HS-27A (cell line): ENCODE data around the gene ABHD12.

ENCODE experiments used
- DNase-seq: peaks from one replicate; pipeline ENCODE4 v3.0.0-alpha.2; 2012; ENCODE audit warnings: low read depth, missing footprints

Gene ABHD12

DNA sequence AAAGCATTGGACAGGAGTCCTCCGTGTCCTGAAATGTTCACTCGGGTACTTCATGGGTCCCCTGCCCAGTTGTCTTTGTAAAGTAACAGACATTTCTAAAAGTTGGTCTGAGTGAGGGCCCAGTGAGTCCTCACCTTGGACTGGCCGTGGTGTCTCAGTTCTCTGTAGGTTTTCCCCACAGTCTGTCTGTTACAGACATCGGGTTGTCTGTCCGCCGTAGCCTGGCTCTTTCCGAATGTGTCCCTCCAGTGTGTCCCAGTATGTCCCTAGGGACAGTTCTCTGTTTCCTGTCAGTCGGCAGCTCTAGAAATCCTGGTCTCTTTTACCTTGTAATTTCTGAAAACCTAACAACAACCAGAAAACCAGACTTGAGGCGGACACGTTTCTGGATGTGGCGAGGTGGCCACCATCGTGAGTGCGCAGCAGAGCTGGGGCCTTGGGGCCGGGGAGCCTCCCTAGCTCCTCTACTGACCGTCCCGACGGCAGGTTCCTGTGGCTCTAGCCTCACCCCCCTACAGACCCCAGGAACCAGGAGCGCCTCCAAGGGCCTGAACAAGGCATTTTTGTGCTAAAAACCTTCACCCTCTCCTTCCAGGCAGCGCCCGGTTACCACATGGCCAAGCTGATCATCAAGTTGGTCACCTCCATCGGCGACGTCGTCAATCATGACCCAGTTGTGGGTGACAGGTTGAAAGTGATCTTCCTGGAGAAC is 100.6 kb downstream of the ABHD12 start:
- no peak for DNase-seq

DNA sequence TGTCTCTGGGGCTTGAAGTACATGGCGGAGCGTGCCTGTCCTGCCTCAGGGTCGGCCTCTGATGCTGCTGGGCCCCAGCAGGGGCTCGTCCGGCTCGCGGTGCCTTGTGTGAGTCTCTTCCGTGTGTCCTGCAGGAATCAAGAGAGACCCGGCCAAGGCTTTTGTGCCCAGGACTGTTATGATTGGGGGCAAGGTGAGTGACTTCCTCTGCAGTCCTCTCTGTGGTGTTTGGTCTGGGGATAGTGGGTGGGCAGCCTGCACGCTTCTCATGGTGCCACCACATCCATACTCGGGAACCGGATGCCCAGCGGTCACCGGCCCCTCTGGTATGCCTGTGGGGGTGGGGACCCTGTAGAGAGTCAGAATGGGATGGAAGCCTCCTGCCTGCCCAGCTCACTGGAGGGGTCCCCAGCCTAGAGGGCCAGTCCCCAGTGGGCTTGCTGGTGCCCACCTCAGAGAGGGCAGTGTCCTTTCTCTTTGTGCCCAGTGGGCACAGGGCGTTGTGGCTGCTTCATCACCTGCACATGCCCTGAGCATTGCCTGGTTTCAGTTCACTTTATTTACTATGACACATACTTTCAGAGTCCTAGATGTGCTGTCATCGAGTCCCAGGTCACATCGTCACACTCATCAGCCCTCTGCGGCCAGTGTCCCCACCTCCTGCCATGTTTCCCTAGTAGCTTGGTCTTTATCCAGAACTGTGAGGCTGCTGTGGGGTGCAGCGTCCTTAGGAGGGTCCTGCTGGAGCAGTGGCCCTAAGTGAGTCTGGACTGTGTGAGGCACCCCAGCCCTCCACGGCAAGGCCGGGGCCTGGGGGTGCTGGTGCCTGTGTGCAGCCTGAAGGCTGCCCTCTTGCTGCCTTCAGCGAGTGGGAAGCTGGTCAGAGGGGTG is 102.1 kb downstream of the ABHD12 start:
- no peak for DNase-seq

DNA sequence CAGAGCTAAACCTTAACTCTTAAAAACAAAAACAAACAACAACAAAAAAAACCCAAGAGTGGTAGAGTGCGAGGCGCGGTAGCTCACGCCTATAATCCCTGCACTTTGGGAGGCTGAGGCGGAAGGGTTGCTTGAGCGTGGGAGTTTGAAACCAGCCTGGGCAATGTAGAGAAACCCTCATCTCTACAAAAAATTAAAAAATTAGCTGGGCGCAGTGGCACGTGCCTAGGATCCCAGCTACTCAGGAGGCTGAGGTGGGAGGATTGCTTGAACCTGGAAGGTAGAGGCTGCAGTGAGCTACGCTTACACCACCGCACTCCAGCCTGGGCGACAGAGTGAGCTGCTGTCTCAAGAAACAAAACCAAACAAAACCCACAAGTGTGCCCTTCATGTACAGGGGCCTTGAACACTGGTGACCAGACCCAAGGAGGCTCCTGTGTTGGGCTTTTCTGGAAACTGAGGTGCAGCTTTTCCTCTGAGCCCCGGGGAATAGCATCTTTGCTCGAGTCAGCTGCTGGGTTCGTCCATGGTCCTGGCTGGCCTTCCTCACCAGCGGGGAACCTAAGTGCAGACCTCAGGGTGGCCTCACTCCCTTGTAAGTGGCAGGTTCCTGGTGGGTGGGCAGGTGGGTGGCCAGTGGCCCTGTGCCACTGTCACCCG is 102.9 kb downstream of the ABHD12 start:
- no peak for DNase-seq

DNA sequence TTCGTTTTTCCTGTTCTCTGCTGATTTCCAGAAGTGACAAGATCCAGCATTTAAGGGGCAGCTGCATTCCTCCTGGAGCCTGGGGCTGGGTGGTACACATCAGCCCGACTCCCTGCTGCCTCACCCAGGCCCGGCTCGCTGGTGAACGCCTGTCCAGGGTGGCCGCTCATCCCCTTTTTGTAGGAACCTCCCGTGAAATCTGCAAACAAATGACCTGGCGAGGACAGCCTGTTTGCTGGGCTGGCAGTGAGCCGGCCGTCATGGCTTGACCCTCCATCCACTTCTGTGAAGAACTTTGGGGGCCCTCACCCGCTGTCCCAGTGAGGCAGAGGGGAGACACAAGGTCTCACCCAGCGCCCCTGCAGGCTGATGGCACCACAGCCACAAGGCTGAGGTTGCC is 103.7 kb downstream of the ABHD12 start:
- DNase-seq, result no peak

DNA sequence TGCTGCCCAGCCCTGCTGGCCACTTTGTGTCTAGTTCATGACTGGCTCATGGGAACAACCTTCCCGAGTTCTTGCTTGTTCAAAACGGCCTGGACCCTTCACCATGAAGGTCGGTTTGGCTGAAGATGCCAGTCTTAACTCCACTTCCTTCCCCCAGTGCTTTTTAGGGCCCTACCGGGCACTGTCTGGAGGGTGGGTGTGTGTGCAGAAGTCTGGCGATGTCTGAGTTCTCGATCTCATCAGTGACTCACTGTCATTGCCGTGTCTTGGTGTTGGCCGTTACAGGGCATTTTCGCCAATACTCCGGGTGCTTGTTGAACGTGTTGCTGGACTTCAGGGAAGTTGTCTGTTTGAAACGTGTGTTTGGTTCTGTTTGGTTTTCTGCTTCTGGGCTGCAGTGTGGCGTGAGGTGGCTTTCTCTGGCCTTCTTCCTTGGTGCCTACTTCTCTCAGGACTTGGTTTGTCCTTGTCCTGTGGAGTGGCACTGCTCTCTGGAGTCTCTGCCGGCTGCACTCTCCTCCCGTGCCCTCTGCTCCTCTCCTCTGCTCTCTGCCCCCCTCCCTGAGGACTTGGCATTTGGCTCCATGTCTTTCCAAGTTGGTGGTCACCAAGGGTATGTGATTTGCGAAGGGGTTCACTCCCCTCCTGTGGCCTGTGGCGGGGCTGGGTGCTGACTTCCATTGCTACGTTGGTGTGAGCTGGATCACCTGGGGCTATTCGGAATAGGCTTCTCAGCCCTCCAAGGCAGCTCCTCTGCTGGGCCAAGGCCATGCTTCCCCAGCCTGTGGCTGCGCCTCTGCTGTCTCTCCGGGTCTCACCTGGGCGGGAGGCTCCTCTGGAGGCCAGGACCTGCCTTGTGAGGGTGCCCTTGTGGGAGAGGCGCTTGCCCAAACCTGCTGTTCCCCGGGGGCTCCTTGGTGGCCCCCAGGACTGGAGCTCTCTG is 104.5 kb downstream of the ABHD12 start:
- no peak for DNase-seq

DNA sequence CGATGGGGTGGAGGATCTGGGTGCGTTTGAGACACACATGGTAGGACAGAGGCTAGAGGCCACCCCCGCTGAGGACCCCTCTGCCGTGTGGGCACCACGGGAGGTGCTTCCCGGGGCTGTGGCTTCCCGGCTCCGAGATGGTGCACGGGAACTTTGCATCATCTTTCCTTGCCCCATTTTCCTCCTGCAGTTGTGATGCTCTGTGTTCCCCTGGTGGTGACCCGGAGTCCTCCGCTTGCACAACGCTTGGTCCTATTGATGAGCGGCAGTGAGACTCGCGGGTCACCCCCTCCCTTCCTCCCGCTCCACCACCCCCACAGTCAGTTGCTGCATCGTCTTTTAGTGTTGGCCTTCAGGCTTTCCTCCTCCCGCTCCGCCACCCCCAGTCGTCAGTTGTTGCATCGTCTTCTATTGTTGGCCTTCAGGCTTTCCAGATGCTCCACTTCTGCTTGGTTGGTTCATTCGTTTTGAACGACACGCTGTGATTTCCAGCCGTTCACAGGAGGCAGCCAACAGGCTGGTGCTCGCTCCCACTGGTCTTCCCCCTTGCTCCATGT is 105.5 kb downstream of the ABHD12 start:
- DNase-seq, result no peak

DNA sequence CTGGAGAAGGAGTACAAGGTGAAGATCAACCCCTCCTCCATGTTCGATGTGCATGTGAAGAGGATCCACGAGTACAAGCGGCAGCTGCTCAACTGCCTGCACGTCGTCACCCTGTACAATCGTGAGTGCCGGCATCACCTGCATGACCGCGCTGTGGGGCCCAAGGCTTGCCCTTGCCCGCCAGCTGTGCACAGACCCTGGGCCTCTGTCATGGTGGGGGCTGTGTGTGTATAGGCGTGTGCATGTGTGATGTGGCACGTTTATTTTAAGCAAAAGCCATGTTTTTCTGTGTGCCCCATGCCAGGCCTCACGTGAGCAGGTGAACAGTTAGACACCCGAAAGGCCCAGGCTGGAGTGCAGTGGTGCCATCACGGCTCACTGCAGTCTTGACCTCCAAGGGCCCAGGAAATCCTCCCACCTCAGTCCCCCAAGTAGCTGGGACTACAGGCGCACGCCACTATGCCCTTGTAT is 106.5 kb downstream of the ABHD12 start:
- no peak for DNase-seq

DNA sequence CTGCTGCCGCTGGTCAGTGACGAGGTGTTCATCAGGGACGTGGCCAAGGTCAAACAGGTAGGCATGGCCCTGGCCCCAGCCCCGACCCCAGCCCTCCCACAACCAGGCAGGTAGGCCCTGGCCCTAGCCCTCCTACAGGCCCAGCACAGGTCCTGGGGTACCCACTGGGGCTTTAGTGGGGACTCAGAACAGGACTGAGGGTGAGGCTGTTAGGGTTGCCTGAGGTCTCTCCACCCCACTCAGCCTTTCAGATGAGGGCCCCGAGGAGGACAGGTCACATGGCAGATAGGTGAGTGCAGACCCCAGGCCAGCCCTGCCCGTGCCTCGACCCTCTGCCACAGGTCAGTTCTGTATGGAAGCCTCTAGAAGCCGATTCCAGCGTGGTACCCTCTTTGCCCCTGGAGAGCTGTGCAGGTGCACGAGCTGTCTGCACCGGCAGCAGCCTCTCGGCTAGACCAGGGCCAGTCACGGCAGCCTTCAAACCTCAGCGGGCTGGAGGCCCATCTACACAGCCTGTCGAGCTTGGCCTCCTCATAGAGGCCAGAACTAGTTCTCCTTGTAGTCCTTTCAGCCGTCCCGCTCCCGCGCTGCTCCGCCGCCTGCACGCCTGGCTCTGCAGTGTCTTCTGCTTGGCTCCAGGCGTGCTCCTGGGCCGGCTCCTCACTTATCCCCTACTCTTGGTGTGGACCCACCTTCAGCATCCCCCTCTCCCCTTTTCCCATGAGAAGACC is 107.2 kb downstream of the ABHD12 start:
- DNase-seq, result no peak

DNA sequence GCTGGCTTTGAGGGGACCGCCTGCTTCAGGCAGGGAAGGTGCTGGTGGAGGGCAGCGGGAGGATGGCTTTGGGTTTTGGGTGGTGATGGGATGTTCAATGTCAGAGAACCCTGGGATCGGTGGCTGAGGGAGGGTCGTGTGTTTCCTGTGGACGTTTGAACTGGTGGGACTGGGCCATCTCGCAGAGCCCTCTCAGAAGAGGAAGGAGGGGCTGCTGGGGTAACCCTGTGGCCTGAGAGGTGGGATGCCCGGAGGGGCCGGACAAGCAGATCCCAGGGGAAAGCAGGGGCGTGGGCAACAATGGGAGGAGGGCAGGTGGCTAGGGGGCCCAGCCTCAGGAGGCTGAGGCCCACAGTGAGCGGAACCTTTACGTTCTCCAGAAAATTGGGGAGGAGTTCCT is 107.8 kb downstream of the ABHD12 start:
- DNase-seq, result no peak

DNA sequence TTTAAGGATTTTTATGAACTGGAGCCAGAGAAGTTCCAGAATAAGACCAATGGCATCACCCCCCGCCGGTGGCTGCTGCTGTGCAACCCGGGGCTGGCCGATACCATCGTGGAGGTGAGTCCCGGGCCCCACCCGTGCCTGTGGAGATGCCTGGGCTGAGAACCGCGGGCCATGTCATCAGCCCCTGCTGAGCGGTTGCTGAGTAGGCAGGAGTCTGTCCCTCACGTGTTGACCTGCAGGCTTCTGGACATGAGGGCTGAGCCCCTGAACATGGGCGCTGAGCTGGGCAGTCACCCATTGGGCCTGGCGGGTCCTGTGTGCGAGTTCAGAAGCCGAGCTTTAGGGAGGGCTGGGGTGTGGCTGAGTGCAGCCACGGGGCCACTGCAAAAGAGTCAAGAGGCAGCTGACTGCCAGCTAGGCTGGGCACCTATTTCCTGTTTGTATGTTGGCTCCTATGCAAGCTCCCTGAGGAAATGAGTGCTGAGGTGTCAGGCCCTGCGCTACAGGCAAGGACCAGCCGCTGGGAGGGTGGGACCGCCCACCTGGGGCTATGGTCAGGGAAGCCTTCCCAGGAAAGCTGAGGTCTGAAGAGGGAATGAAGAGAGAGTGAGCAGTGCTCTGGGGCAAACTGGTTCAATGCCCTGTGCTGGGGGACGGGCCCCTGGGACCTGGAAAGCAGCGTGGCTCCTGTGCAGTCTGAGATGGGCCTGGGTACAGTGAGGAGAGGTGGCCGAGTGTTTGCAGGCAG is 108.4 kb downstream of the ABHD12 start:
- DNase-seq, result no peak

DNA sequence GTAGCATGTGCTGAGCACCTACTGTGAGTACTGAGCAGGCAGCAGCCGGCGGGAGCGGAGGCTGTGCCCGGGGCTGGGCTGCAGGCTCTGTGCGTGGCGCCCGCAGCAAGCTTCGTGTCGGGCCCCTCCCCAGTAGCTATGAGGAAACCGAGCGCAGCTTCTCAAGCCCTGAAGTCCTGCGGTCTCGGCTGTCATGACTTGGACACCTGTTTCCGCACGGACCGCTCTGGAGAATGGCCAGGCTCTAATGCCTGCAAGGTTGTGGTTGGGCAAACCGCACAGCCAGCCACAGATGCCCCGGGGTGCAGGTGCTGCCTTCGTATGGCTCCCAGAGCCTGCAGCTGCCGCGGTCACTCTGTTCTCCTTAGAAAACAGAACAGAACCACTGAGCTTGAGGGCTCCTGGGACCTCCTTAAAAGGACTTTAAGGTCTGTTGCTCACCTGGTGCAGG is 109.1 kb downstream of the ABHD12 start:
- no peak for DNase-seq

DNA sequence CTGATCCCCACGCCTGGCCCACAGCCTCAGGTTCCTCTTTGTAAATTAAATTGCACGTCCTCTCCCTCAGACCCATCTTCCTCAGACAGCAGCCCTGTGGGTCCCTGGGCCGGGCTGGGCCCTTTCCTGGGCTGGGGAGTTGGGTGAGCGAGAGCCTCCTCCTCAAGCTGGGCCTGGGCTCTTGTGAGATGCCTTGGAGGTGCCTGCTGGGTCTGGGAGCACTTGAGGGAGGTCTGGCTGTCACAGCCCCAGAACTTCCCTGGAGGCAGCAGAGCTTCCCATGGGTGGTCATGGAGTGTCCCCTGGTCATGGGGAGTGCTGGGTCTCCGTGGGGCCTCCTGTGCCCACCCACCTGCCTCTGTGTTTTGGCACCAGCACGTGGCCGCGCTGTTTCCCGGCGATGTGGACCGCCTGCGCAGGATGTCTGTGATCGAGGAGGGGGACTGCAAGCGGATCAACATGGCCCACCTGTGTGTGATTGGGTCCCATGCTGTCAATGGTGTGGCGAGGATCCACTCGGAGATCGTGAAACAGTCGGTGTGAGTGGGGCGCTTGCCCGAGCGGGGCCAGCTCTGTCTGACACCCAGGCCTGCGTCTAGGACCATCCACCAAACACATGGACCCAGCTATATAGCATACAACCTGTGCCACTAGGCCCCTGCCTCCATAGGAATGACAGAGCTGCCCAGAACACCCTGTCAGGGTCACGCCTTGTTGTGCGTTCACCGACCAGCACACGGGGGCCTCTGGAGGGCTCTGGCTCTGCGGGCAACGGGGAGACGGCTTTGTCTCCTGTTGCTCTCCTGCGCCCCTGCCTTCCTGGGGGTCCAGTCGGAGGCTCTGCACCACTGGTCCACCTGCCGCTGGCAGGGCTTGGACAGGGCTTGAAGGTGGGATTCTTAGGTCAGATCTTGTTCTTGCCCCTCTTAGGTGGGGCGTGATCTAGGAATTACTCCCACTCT is 109.8 kb downstream of the ABHD12 start:
- no peak for DNase-seq

DNA sequence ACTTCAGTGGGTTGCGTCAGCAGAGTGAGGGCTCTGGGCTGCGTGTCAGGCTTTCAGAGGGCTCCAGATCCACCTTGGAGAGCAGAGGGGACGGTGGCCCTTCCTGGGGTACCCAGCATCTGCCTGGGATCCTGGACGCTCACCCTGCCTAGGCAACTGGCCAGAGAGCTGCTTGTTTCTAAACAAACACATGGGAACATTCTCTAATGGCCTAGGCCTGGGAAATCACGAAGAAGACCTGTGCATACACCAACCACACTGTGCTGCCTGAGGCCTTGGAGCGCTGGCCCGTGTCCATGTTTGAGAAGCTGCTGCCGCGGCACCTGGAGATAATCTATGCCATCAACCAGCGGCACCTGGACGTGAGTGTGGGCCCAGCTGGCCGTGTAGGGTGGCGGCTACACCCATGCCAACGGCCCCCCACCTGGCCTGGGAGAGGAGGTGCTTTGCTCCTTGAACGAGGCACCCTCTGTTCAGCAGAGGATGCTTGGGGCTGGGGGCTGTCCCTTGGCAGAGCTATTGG is 110.5 kb downstream of the ABHD12 start:
- DNase-seq, result no peak

DNA sequence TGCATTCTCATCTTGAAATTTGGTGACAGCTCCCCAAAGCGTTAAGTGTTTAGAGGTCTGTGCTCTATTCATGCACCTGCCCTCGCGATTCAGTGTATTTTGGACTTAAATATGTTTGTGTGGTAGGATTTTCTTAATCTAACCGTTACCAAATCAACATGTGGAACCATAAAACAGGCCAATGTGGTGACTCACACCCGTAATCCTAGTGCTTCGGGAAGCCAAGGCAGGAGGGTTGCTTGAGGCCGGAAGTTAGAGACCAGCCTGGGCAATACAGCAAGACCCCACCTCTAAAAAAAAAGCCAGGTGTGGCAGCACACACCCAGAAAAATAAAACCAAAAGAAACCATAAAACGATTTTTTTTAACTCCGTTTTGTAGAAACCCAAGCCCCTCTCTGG is 111.2 kb downstream of the ABHD12 start:
- DNase-seq, result no peak

DNA sequence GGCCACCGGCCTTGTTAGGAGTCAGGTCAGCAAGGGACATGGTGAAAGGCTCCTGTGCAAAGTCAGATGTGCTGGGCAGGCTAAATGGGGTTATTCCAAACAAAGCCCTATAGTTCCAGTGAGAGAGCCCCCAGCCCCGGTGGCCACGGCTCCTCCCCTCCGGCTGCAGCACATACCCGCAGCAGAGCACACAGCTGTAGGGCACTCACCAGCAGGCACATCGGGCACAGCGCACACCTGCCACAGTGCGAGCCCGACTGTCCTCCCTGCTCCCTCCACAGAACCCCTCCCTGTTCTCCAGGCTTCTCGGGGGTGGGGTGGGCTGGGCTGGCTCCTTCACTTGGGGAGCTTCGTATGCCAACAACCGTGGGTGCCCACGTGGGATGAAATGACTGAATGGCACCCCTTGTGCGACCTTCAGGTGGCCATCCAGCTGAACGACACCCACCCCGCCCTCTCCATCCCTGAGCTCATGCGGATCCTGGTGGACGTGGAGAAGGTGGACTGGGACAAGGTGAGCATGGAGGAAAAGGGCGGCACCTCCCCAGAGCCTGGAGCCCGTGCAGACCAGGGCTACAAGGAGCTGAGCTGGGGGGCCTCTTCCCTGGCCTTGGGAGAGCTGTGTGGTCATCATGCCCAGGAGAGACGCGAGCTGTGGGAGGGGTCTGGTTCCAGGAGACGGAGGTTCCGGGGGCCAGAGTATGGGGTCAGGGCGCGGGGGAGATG is 111.8 kb downstream of the ABHD12 start:
- DNase-seq, result no peak

DNA sequence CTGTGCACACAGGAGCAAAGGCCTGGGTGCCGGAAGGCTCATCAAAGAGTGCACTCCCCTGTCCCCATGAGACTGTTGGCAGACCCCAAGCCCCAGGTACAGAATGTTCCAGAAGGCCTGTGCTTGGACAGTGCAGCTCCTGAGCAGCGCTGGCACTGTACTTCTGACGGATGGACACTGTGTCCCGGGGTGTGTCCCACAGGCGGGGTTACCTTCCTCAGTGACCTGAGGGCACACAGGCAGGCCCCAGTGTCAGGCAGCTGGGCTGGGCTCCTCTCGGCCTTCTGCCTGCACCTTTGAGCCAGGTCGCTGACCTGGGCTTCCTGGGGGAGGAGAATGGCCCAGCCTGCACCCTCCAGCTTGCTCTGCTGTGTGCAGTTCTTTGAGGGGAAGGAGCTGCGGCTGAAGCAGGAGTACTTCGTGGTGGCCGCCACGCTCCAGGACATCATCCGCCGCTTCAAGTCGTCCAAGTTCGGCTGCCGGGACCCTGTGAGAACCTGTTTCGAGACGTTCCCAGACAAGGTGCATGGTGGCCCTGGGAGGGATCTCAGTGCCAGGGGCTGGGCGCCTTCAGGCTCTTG is 112.6 kb downstream of the ABHD12 start:
- DNase-seq, result no peak

DNA sequence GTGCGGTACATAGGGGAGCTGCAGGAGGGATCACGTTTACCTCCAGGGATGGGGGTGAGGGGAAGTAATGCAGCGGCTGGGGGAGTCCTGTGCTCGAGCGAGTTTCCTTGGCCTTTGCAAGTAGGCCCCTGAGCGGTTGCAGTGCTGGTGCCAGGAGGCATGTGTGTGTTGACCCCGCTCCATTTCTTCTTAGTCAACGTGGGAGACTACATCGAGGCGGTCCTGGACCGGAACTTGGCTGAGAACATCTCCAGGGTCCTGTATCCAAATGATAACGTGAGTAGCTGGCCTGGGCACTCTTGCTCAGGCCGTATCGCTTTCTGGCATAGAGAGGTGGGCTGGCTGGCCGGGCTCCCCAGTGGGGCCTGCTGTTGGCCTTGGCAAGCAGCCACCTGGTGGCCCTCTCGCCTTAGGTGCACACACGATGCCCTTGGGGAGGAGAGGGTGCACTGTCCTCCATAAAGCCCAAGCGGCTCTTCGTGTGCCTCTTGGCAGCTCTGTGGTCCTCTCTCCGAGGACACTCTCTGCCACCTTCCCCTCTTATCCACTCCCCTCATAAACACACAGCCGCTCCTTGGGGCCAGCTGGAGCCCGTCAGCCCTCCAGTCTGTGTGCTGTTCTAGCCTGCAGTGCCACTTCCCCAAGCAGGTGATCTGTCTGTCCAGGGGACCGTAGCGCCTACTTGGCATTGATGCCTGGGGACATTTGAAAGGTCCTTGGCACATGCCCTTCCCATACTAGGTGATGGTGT is 113.4 kb downstream of the ABHD12 start:
- DNase-seq, result no peak
